SU-DHL-6 (cell line): Measurements from ENCODE around the gene TMEM203.

Source experiments
- EZH2phosphoT487 ChIP-seq: fragments of 200-600 bp; sonication (generic), shearing (Covaris generic); conservative IDR thresholded peaks from 2 replicates; pipeline ENCODE4 v1.6.1; 2018; ENCODE audit warnings: mild to moderate bottlenecking, antibody characterized with exemption, low read length, moderate library complexity, mixed read lengths
- TF ChIP-seq, protein P1 (sequence below): fragments of 200-600 bp; sonication (generic); IDR thresholded peaks from one replicate; pipeline ENCODE4 v1.5.1; 2017; ENCODE audit warnings: antibody characterized with exemption, mild to moderate bottlenecking, low read length, moderate library complexity; ENCODE audit not compliant: insufficient read depth, poor library complexity, severe bottlenecking

DNA sequence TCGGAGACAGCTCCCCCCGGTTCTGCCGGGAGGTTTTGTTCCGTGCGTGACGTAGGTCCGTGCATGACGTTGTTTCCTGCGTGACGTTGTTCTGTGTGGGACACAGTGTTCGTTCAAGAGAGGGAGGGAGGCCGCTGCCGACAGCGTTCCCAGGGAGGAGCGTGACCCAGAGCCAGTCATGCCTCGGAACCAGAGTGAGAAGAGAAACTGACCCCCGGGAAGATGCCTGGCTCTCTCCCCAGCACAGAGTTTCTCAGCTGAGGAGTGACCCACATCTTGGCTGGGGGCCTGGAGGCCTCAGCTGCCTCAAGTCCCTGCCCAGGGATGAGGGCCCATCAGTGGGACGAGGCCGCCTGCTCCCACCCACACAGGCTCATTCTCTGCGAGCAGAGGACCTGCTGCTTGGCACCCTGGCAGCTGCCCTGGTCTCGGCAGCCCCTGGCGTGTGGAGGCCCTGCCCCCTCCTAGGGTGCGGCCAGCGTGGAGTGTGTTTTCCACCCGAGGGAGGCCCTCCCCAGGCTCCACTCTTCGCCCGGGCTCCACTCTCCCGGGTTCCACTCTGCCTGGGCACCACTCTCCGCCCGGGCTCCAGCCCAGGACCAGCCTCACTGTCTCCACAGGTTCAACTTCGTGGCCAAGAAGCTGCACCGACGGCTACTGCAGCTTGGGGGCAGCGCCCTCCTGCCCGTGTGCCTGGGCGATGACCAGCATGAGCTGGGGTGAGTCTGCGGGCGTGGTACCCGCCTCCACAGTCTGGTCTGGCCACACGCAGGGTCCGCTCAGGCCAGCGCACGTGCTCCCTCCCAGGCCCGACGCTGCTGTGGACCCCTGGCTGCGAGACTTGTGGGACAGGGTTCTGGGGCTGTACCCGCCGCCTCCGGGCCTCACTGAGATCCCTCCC, 8.0 kb upstream of the TMEM203 start:
- TF ChIP-seq, protein P1, sequence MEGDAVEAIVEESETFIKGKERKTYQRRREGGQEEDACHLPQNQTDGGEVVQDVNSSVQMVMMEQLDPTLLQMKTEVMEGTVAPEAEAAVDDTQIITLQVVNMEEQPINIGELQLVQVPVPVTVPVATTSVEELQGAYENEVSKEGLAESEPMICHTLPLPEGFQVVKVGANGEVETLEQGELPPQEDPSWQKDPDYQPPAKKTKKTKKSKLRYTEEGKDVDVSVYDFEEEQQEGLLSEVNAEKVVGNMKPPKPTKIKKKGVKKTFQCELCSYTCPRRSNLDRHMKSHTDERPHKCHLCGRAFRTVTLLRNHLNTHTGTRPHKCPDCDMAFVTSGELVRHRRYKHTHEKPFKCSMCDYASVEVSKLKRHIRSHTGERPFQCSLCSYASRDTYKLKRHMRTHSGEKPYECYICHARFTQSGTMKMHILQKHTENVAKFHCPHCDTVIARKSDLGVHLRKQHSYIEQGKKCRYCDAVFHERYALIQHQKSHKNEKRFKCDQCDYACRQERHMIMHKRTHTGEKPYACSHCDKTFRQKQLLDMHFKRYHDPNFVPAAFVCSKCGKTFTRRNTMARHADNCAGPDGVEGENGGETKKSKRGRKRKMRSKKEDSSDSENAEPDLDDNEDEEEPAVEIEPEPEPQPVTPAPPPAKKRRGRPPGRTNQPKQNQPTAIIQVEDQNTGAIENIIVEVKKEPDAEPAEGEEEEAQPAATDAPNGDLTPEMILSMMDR = no peak
- no peak for TF ChIP-seq EZH2phosphoT487
